Measurements from ENCODE around the gene ST3GAL6.

DNA sequence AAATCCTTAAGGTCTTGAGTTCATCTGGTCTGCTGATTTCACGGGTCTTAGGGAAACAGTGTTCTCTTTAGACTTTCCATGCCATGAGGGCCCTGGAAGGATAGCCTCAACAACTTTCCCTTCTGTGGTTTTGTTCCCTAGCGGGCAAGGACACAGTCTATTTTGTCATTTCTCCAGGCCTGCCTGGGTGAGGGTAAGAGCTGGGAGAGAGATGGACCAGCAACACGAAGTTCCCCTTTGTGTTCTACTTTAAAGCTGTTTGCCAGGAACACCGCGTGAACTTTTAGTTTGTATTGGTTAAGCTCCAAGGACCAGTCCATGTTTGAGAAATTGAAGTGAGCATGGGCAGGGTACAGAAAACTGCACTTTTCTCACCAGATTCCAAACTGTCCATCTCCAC is 20.9 kb downstream of the ST3GAL6 start:
- TF ChIP-seq, protein P1, sequence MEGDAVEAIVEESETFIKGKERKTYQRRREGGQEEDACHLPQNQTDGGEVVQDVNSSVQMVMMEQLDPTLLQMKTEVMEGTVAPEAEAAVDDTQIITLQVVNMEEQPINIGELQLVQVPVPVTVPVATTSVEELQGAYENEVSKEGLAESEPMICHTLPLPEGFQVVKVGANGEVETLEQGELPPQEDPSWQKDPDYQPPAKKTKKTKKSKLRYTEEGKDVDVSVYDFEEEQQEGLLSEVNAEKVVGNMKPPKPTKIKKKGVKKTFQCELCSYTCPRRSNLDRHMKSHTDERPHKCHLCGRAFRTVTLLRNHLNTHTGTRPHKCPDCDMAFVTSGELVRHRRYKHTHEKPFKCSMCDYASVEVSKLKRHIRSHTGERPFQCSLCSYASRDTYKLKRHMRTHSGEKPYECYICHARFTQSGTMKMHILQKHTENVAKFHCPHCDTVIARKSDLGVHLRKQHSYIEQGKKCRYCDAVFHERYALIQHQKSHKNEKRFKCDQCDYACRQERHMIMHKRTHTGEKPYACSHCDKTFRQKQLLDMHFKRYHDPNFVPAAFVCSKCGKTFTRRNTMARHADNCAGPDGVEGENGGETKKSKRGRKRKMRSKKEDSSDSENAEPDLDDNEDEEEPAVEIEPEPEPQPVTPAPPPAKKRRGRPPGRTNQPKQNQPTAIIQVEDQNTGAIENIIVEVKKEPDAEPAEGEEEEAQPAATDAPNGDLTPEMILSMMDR (IDR thresholded peaks at IDR 0.05; ENCODE audit: low read length) = no peak
- TF ChIP-seq EZH2 (optimal IDR thresholded peaks at IDR 0.05; ENCODE audit: low read depth, low read length) = no peak

Data from MM.1S (cell line).